Measurements from ENCODE around the gene SLC12A3.
A peak's percentile ranks its signal among the peaks of the same experiment; 100 is the strongest.
"Not testable (repeated sequence)": the region's sequence is repeated elsewhere in the genome, so short reads cannot be mapped to it uniquely, and the experiment has no call there.

SLC12A3 gene

GRCh38 chr16:56866955-56867830 is 2.2 kb downstream of the SLC12A3 start:
- peak; percentile 18 to 45 for DNase-seq (ENCODE audit: low read depth in 2 of 2)

GRCh38 chr16:56868175-56868574 is 3.2 kb downstream of the SLC12A3 start:
- no peak for DNase-seq (ENCODE audit: low read depth in 2 of 2)

GRCh38 chr16:56868766-56869165 is 3.8 kb downstream of the SLC12A3 start:
- not testable (repeated sequence) for DNase-seq (ENCODE audit: low read depth in 2 of 2)

GRCh38 chr16:56869513-56870275 is 4.7 kb downstream of the SLC12A3 start:
- peak in 1 of 2 donors; percentile 9 for DNase-seq (ENCODE audit: low read depth in 2 of 2)

- DNase-seq (ENCODE audit: low read depth in 2 of 2): no peak
Observed at GRCh38 chr16:56870276-56870888, 5.4 kb downstream of the SLC12A3 start.

GRCh38 chr16:56871172-56871593 is 6.2 kb downstream of the SLC12A3 start:
- DNase-seq (ENCODE audit: low read depth in 2 of 2): no peak

- DNase-seq (ENCODE audit: low read depth in 2 of 2): no peak
Observed at GRCh38 chr16:56872863-56873391, 7.9 kb downstream of the SLC12A3 start.

GRCh38 chr16:56874800-56875199 is 9.8 kb downstream of the SLC12A3 start:
- DNase-seq (ENCODE audit: low read depth in 2 of 2): no peak

GRCh38 chr16:56876048-56876447 is 11.0 kb downstream of the SLC12A3 start:
- DNase-seq (ENCODE audit: low read depth in 2 of 2): no peak

- DNase-seq (ENCODE audit: low read depth in 2 of 2): no peak
Observed at GRCh38 chr16:56877486-56878182, 12.6 kb downstream of the SLC12A3 start.

GRCh38 chr16:56878282-56878854 is 13.4 kb downstream of the SLC12A3 start:
- DNase-seq (ENCODE audit: low read depth in 2 of 2): no peak

GRCh38 chr16:56879276-56879675 is 14.3 kb downstream of the SLC12A3 start:
- DNase-seq (ENCODE audit: low read depth in 2 of 2): no peak

- no peak for DNase-seq (ENCODE audit: low read depth in 2 of 2)
Observed at GRCh38 chr16:56880176-56880575, 15.2 kb downstream of the SLC12A3 start.

- no peak for DNase-seq (ENCODE audit: low read depth in 2 of 2)
Observed at GRCh38 chr16:56880685-56881084, 15.7 kb downstream of the SLC12A3 start.

- DNase-seq (ENCODE audit: low read depth in 2 of 2): no peak
Observed at GRCh38 chr16:56882077-56882800, 17.2 kb downstream of the SLC12A3 start.

- DNase-seq (ENCODE audit: low read depth in 2 of 2): no peak
Observed at GRCh38 chr16:56883586-56883985, 18.6 kb downstream of the SLC12A3 start.

- no peak for DNase-seq (ENCODE audit: low read depth in 2 of 2)
Observed at GRCh38 chr16:56884026-56884582, 19.1 kb downstream of the SLC12A3 start.

- DNase-seq (ENCODE audit: low read depth in 2 of 2): not testable (repeated sequence)
Observed at GRCh38 chr16:56884929-56885328, 19.9 kb downstream of the SLC12A3 start.

GRCh38 chr16:56885446-56886162 is 20.6 kb downstream of the SLC12A3 start:
- DNase-seq (ENCODE audit: low read depth in 2 of 2): no peak

All from activated CD4-positive, alpha-beta T cell treated with anti-CD3 and anti-CD28 coated beads for 24 hours (primary cell).